Measurements from ENCODE around the gene TULP1. TPM values are rescaled to one million over a fixed set of nuclear protein-coding genes. Genes with fewer than 3 reads are reported as not detected.
"Not testable (repeated sequence)": the region's sequence is repeated elsewhere in the genome, so short reads cannot be mapped to it uniquely, and the experiment has no call there.

The TULP1 gene
- polyA plus RNA-seq (2013, experiment 1 of 2; ENCODE audit: insufficient read length): 0.20 TPM
- 0.17 TPM for polyA plus RNA-seq (2013, experiment 2 of 2; ENCODE audit: insufficient read length)

- DNase-seq: no peak
Measured at GRCh38 chr6:35512740-35513139, at the start of gene TULP1. TULP1 (minus strand) TSS chr6:35512896; CDS start chr6:35512858, 38 bp downstream.

- peak; percentile 44 for DNase-seq
Measured at GRCh38 chr6:35562060-35562459, 49.4 kb upstream of the TULP1 start.

GRCh38 chr6:35561113-35561512 lies 48.4 kb upstream of the TULP1 start:
- DNase-seq: no peak

GRCh38 chr6:35558571-35558970 lies 45.9 kb upstream of the TULP1 start:
- no peak for DNase-seq

GRCh38 chr6:35557239-35557638 lies 44.5 kb upstream of the TULP1 start:
- no peak for DNase-seq

- no peak for DNase-seq
Measured at GRCh38 chr6:35554811-35555210, 42.1 kb upstream of the TULP1 start.

GRCh38 chr6:35553315-35553714 lies 40.6 kb upstream of the TULP1 start:
- DNase-seq: no peak

- DNase-seq: peak; percentile 31
Measured at GRCh38 chr6:35552285-35552917, 39.7 kb upstream of the TULP1 start.

- no peak for DNase-seq
Measured at GRCh38 chr6:35550437-35550836, 37.7 kb upstream of the TULP1 start.

GRCh38 chr6:35547676-35548075 lies 35.0 kb upstream of the TULP1 start:
- DNase-seq: no peak

- DNase-seq: no peak
Measured at GRCh38 chr6:35544769-35545361, 32.2 kb upstream of the TULP1 start.

- no peak for DNase-seq
Measured at GRCh38 chr6:35543459-35544193, 30.9 kb upstream of the TULP1 start.

- no peak for DNase-seq
Measured at GRCh38 chr6:35541836-35542235, 29.1 kb upstream of the TULP1 start.

- no peak for DNase-seq
Measured at GRCh38 chr6:35539223-35539622, 26.5 kb upstream of the TULP1 start.

- DNase-seq: not testable (repeated sequence)
Measured at GRCh38 chr6:35535847-35536246, 23.2 kb upstream of the TULP1 start.

- DNase-seq: no peak
Measured at GRCh38 chr6:35534407-35535170, 21.9 kb upstream of the TULP1 start.

GRCh38 chr6:35533981-35534380 lies 21.3 kb upstream of the TULP1 start:
- no peak for DNase-seq

GRCh38 chr6:35532126-35532525 lies 19.4 kb upstream of the TULP1 start:
- no peak for DNase-seq

- DNase-seq: no peak
Measured at GRCh38 chr6:35524380-35525020, 11.8 kb upstream of the TULP1 start.

- DNase-seq: peak; percentile 60
Measured at GRCh38 chr6:35522660-35523658, 10.3 kb upstream of the TULP1 start.

- no peak for DNase-seq
Measured at GRCh38 chr6:35522151-35522550, 9.5 kb upstream of the TULP1 start.

Measured in fibroblast of skin of back (primary cell).